GM12801 (cell line): ENCODE results near the gene TSPAN9.

Experiments used
- TF ChIP-seq, protein P1 (sequence below): IDR thresholded peaks from one replicate; pipeline ENCODE4 v1.5.1; 2011; ENCODE audit warnings: control low read depth; ENCODE audit not compliant: insufficient read length; ENCODE audit errors: extremely low read depth

TSPAN9 gene

DNA sequence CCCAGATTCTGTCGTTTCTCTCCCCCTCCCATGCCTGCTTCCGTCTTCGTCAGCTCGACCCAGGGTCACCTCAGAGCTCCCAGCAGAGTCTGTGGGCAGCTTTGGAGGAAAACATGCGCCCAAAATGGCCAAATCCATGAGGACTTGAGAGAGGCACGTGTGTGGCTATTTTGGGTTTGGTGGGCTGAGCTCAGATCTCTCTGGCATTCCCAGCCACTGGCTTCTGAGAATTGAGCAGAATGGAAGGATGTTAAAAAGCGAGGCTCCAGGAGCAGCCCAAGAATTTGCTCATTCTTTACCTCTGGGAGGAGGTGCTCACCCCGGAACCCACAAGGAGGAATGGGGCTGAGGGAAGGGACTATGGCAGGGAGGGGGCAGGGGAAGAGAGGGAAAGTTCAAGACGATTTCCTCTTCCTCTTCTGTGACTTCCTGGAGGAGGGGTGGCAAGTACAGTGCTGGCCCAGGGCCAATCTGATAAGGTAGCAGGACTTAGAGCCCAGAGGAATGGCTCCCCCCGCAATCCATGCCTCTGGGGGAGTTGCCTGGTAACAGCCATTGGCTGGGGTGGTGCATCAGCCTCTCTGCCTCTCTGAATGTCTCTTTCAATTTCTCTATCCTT lies 20.1 kb downstream of the TSPAN9 start:
- TF ChIP-seq, protein P1, sequence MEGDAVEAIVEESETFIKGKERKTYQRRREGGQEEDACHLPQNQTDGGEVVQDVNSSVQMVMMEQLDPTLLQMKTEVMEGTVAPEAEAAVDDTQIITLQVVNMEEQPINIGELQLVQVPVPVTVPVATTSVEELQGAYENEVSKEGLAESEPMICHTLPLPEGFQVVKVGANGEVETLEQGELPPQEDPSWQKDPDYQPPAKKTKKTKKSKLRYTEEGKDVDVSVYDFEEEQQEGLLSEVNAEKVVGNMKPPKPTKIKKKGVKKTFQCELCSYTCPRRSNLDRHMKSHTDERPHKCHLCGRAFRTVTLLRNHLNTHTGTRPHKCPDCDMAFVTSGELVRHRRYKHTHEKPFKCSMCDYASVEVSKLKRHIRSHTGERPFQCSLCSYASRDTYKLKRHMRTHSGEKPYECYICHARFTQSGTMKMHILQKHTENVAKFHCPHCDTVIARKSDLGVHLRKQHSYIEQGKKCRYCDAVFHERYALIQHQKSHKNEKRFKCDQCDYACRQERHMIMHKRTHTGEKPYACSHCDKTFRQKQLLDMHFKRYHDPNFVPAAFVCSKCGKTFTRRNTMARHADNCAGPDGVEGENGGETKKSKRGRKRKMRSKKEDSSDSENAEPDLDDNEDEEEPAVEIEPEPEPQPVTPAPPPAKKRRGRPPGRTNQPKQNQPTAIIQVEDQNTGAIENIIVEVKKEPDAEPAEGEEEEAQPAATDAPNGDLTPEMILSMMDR: no peak

DNA sequence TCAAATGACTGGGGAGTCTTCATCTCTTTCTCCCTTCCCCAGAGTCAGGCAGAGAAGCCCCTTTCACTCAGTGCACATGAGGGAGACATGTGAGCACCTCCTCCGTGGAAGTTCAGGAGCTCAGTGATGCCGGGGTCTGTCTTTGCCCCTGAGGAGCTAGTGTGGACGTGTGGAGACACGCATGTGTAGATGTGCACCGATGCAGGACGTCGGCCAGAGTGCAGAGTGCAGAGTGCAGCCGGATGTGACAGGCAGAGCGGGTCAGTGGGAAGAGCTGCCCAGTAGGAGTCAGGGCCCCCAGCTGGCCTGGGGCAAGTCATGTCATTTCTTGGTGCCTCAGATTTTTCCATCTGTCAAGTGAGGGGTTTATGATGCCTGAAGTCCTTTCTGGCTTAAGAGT lies 20.7 kb downstream of the TSPAN9 start:
- TF ChIP-seq, protein P1: no peak

DNA sequence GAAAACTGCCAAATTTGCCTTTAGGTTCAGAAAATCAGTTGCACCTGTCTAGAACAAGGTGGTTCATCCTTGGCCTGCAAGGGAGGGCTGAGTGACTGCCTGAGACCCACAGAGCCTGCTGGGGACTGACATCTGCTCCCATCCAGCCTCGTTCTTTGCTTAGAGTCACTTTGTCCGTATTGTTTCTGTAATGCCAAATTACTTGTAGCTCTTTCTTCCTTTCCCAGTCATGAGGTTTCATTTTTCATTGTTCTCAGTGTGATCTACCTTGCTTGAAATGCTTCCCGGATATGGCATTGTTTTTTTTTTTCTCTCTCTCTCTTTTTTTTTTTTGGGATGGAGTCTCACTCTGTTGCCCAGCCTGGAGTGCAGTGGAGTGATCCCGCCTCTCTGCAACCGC lies 21.3 kb downstream of the TSPAN9 start:
- TF ChIP-seq, protein P1: no peak

DNA sequence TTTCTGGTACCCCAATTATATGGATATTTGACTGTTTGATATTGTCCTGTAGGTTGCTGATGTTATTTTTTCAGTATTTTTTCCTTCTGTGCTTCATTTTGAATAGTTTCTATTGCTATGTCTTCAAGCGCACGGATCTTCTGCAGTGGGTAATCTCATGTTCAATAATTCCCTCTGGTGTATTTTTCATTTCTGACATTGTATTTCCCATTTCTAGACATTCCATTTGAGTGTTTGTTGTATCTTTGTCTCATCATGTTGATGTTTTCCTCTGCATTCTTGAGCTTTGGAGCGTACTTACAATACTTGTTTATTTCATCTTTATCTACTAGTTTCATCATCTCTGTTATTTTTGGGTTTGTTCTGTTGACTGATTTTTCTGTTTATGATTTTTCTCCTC lies 22.0 kb downstream of the TSPAN9 start:
- TF ChIP-seq, protein P1: no peak

DNA sequence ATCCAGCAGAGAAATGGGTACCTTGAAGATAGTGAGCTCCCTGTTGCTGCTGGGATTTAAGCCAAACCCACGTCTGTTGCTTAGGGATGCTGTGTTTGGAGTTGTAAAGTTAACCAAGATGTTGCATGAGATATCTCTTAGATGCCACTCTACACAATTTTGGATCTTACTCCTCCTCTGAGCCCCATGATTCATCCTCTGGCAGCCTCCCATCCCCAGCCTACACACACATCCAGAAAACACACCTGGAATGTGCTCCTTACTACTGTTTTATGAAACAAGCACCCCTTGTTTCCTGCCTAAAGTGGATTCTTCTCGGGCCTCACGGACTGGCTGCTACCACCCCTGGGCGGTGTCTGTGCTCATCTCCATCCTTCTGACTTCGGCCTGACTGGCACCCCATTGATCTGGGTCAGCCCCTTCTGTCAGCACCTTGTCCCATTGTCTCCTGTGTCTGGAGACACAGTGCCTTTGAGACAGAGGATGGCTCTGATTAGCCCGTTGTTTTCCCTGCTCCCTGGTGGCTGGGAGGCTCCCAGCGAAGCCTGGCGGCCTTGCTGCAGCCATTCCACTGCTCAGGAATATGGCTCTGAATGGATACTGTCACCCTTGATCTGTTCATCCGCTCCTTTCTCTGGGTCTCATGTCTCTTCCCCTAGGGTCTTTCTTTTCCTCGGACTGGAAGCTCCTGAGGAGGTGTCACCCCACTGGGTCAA lies 24.3 kb downstream of the TSPAN9 start:
- TF ChIP-seq, protein P1: no peak

DNA sequence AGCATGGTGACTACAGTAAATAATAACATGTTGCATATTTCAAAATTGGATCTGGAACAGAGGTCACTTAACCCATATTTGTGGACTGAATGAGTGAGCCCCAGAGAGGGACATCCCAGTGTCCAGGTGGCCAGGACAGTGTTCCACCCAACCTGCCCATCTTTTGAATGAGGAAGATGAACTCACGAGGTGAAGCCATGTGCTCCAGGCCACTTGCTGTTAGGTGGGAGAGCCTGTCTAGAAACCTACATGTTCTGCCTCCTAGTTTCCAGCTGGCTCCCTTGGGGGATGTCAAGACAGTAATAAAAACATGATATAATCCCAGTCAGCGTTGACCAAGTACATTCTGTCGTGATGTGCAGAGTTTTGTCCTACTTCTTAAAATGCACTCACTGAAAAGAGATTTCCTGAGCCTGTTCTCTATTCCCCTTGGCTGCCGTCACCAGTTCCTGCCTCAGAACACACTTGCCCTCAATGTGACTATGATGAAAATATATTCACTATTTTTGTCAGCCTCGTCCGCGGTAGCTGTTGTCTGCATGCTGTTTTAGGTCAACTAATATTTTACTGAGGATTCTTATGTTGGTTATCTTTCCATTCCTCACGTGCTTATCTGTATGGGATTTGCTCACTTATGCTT lies 25.7 kb downstream of the TSPAN9 start:
- TF ChIP-seq, protein P1: no peak

DNA sequence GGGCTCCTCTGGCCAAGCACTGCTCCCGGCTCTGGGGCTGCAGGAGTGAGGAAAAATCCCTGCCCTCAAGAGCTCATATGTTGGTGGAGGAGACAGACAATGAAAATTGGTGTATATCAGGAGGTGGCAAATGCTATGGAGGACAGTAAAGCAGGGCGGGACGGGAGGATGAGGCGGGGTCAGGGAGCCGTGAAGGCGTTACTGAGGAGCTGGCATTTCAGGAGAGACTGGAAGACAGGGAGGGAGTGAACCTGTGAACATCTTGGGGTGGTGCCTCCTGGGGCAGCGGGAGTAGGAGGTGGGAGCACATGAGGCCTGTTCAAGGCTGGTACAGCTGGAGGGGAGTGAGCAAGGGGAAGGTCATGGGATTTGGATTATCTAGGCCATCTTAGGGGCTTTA lies 26.6 kb downstream of the TSPAN9 start:
- TF ChIP-seq, protein P1: no peak
